Activated CD4-positive, CD25-positive, alpha-beta regulatory T cell treated with anti-CD3 and anti-CD28 coated beads, Interleukin-2, amount 50 U/mL, for 16 hours (primary cell): ENCODE measurements around the gene SIPA1.
A peak's percentile ranks its signal among the peaks of the same experiment; 100 is the strongest.
"Not testable (repeated sequence)": the region's sequence is repeated elsewhere in the genome, so short reads cannot be mapped to it uniquely, and the experiment has no call there.

Experiments used
- DNase-seq: peaks from one replicate; pipeline ENCODE4 v3.0.0-alpha.2; 2020; ENCODE audit warnings: low read depth, low spot score

SIPA1 gene

DNA sequence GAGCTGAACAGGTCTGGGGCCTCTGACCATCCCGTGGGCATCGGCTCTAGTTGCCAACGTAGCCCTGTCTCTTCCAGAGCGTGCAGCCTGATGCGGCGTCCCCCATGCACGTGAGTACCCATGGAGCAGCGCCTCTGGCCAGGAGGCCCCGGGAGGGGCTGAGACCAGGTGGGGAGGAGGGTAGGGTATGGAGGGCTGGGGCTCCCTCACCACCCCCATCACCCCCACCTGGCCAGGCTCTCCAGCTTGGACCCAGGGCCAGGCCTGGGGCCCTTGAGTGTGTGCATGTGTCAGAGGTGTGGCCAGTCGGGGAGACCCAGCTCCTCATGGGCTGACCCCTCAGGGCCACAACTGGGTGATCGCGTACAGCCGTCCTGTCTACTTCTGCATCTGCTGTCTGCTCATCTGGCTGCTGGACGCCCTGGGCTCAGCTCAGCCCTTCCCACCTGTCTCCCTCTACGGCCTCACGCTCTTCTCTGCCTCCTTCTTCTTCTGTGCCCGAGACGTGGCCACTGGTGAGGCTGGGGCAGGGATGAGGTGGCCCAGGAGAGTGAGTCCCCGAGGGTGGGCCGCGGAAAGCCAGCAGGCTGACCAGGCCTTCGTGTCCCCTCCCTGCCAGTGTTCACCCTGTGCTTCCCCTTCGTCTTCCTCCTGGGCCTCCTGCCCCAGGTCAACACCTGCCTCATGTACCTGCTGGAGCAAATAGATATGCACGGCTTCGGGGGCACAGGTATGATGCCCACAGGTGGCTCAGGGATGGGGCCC, 13.9 kb upstream of the SIPA1 start:
- no peak for DNase-seq

DNA sequence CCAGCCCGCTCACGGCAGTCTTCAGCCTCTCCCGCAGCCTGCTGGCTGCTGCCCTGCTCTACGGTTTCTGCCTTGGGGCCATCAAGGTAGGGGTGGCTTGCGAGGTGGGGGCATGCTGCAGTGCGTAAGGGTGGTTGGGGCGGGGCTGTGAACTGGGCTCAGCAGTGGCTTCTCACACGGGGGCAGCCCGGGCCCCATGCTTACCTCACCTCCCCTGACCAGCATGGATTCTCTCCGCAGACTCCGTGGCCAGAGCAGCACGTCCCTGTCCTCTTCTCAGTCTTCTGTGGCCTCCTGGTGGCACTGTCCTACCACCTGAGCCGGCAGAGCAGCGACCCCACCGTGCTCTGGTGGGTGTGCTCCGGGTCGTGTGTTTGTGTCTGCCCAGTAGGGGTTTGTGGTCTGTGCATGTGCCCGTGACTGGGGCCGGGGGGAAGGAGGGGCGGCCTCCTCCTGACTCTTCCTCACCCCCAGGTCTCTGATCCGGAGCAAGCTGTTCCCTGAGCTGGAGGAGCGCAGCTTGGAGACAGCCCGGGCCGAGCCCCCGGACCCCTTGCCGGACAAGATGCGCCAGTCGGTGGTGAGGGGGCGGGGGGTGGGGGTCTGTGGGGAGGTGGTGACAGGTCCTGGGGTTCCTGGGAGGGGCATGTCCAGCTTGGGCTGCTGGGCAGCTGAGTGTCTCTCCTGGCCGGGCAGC, 12.8 kb upstream of the SIPA1 start:
- no peak for DNase-seq

DNA sequence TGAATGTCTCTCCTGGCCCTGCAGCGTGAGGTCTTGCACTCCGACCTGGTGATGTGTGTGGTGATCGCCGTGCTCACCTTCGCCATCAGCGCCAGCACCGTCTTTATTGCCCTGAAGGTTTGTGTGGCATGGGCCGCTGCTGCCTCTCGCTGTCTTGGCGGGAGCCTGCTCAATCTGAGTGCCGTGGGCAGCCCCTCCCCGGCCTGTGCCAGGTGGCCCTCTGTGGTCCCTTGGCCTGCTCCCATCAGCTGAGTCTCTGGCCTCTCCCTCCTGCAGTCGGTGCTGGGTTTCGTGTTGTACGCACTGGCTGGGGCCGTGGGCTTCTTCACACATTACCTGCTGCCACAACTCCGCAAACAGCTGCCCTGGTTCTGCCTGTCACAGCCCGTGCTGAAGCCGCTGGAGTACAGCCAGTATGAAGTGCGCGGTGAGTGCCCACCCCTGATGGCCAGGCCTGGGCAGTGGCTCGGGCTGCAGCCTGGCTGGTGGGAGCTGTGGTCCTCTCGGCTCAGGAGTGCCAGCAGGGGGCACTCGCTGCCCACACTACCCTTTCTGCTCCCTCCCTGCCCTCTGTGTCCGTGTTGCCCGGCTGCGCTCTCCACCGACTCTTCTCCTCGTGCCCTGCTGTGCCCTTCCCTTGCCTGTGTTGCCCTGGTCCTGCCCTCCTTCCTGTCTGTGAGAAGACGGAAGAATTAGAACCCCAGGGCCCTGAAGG, 12.1 kb upstream of the SIPA1 start:
- no peak for DNase-seq

DNA sequence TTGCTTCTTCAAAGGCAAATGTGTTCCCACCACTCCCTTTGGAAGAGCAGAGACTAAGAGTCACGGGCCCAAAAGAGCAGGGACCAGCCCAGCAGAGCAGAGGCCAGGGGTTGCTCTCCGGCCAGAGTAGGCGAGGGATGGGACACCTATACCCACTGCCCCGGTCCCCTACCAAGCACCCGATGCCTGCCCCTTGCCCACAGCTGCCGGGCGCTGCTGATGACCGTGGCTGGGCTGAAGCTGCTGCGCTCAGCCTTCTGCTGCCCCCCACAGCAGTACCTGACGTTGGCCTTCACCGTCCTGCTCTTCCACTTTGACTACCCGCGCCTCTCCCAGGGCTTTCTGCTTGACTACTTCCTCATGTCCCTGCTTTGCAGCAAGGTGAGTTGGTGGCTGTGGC, 10.7 kb upstream of the SIPA1 start:
- DNase-seq, result no peak

DNA sequence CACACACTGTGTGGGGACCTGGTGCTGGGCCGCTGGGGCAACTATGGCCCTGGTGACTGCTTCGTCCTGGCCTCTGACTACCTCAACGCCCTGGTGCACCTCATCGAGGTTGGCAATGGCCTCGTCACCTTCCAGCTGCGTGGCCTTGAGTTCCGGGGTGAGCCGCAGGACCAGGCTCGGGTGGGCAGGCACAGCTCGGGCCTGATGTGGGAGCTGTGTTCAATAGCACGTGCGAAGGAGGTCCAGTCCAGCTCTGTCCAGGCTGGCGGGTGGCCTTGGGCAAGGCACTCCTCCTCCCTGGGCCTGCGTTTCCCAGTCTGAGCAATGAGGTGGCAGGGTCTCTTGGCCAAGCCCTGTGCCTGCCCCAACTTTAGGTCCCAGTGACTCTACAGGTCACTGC, 8.3 kb upstream of the SIPA1 start:
- DNase-seq, result no peak

DNA sequence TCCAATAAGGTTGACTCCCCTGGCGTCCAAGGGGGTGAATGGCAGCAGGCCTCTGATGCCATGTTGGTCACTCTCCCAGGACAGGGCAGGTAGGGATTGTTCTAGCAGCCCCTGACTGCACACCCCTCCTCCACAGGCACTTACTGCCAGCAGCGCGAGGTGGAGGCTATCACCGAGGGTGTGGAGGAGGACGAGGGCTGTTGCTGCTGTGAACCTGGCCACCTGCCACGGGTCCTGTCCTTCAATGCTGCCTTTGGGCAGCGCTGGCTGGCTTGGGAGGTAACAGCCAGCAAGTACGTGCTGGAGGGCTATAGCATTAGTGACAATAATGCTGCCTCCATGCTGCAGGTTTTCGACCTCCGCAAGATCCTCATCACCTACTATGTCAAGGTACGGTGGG, 7.7 kb upstream of the SIPA1 start:
- DNase-seq, result no peak

DNA sequence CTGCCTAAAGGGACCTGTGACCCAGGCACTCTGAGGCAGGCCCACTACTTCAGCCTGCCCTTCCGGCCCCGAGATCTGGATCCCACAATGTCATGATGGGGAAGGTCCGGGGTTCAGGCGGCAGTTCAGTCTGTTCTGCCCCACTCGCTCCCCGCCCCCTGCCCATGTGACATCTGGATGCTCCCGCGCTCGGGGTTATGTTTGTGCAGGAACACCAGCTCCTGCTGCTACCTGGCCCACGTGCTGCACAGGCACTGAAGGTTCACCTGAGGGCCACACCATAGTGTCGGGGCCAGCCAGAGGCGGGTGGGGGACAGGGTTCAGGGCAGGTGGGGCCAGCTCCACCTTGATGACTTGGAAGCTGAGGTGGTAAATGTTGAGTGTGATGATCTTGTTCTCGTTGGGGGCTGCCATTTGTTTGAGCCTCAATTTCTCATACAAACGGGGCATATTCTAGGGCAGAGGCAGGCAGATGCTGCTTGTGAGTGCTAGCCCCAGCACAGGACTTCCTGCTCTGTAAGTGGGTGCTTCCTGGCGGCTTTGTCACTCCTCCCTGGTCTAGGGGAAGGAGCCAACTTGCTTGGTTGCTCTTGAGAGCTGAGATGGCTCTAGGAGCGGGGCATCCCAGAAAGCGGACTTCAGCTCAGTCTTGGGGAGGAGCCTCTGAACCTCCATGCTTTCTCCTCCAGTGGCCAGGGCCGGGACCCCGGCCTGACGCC, 4.4 kb upstream of the SIPA1 start:
- DNase-seq, result no peak

DNA sequence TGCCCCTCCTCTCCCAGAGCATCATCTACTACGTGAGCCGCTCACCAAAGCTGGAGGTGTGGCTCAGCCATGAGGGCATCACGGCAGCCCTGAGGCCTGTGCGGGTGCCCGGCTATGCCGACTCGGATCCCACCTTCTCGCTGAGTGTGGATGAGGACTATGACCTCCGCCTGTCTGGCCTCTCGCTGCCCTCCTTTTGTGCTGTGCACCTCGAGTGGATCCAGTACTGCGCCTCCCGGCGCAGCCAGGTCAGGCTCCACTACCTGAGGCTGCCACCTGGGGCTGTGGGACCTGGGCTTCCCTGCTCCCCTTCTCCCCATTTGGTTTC, 3.8 kb upstream of the SIPA1 start:
- DNase-seq, result no peak

DNA sequence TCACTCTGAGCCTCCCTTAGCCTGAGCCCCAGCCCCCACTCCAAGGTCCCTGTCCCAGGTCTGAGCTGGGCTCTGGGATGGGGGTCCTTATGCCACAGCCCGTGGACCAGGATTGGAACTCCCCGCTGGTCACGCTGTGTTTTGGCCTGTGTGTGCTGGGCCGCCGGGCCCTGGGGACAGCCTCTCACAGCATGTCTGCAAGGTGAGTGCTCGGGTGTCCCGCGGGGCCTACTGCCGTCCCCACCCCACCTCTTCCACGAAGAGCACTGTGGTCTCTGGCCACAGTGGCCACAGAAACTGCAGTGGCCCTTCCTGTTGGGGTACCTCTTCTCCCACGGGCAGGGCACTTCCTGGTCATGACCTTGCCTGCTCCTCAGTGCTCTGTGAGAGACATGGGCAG, 3.5 kb upstream of the SIPA1 start:
- no peak for DNase-seq

DNA sequence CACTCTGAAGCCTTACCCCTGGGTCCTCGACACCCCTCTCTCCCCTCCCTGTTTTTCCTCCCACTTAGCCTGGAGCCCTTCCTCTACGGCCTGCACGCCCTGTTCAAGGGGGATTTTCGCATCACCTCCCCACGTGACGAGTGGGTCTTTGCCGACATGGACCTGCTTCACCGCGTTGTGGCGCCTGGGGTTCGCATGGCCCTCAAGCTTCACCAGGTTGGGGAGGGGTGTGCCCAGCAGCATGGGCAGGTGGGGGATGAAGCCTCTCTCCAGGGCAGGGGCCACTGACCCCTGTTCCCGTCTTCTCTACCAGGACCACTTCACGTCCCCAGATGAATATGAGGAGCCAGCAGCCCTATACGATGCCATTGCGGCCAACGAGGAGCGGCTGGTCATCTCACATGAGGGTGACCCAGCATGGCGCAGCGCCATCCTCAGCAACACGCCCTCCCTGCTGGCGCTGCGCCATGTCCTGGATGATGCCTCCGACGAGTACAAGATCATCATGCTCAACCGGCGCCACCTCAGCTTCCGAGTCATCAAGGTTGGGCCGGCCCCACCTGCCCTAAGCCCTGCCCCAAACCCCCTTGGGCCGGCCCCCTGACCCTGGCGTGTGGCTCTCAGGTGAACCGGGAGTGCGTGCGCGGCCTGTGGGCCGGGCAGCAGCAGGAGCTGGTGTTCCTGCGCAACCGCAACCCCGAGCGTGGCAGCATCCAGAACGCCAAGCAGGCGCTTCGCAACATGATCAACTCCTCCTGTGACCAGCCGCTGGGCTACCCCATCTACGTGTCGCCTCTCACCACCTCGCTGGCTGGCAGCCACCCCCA, 2.8 kb upstream of the SIPA1 start:
- no peak for DNase-seq

DNA sequence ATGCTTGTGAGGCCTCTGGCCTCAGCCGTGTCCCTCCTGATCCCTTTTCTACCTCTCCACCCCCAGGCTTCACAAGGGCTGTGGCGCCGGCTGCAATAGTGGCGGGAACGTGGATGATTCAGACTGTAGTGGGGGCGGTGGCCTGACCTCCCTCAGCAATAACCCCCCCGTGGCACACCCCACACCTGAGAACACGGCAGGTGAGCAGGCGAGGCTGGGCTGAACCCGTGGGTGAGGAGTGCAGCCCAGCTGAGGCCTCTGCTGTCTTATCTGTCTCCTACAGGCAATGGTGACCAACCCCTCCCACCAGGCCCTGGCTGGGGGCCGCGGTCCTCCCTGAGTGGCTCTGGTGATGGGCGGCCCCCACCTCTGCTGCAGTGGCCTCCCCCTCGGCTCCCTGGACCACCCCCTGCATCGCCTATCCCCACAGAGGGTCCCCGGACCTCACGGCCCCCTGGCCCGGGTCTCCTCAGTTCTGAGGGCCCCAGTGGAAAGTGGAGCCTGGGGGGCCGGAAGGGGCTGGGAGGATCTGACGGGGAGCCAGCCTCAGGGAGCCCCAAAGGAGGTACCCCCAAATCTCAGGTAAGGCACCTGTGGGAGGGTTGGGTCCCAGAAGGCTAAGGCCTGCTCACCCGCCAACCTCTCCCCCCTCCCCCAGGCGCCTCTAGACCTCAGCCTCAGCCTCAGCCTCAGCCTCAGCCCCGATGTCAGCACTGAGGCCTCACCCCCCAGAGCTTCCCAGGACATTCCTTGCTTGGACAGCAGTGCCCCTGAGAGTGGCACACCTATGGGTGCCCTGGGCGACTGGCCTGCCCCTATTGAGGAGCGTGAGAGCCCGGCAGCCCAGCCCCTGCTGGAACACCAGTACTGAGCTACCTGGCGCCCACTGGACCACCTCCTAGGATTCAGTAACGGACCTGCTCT, 1.5 kb upstream of the SIPA1 start:
- DNase-seq, result no peak

DNA sequence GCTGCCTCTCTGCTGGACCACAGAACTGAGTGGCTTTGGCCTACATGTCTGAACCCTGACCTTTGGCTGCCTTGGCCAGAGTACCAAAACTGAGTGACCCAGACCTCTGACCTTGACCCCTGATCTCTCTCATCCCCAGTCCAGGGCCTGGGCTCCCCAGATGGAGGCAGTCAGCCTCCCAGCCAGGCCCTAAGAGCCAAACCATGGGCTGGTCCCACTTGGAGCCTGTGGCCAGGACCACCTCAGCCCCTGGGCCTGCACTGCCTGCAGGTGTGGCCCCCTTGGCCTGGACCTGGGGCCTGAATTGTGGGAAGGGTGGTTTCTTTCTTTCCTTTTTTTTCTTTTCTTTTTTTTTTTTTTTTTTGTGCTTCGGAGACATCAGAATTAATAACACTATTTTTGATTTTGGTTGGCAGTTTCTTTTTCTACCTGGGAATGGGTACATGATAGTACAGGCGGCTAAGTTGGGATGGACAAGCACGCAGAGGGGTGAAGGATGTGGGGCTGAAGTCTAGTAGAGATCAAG, 806 bp upstream of the SIPA1 start:
- no peak for DNase-seq

DNA sequence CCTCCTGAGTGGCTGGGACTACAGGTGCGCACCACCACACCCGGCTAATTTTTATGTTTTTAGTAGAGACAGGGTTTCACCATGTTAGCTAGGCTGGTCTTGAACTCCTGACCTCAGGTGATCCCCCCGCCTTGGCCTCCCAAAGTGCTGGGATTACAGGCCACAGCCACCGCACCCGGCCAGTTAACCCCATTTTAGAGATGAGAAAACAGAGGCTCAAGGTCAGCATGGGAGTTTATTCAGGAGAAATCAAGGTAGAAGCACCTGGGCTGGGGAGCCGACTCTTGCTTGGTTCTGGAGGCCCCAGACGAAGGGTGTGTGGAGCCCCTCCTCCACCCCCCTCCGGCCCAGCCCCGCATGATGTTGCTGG, 1.3 kb downstream of the SIPA1 start:
- not testable (repeated sequence) for DNase-seq

DNA sequence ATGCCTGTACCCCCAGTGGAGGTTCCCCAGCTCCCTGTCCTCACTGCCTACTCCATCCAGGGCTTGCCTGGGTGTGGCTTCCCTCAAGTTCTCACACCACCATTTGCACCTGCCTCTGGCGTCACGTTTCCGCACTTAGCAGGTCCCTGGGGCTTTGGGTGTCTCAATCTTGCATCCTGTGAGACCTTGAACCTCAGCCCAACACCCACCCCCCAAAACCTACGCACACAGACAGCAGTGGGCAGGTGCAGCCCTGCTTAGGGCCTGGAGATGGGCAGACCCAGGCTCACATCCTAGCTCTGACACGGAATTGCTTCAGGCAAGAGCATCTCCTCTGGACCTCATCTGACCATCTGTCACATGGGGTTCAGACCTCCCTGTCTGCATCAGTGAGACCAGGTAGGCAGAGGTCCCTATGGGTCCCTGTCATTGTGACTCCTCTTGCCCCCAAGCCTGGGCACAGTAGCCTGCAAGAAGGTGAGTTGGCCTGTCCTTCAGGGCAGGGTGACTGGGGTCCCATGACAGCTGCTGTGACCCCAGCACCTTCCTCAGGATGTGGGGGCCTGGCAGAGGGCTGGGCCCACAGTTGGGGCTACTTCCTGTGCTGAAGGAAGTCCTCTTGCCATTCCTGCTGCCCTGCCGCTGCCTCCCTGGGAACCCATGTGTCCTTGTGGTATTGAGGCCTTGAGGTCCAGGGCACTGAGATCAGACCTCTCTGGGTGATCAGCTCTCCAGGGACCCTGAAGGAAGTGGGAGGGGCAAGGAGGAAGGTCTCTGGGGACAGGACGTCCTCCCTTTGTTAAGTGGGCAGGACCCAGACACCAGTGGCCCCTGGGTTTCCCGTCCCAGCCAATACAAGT, 2.0 kb downstream of the SIPA1 start:
- peak; percentile 43 for DNase-seq

DNA sequence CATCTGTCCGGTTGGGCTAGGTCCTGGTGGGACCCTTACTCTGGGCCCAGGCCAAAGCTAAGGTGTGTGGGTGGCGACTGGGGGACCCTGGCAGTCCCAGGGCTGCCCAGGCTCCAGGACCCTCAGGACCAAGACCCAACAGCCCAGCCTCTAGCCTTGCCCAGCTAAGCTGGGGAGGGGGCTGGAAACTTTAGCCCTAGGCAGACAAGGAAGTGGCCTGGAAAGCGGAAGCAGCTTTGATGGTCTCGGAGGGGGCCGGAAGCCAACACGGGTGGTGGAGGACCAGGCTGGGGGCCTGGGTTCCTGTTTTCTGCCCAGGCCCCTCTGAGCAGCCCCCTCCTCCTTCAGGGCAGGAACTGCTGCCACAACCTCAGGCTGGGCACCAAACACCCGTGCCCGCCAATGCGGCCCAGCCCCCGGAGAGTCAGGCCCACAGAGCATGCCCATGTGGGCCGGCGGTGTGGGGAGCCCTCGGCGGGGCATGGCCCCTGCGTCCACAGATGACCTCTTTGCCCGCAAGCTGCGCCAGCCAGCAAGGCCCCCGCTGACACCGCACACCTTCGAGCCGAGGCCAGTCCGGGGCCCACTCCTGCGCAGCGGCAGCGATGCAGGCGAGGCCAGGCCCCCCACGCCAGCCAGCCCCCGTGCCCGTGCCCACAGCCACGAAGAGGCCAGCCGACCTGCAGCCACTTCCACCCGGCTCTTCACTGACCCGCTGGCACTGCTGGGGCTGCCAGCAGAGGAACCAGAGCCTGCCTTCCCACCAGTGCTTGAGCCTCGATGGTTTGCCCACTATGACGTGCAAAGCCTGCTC, 2.8 kb downstream of the SIPA1 start:
- DNase-seq, result no peak

DNA sequence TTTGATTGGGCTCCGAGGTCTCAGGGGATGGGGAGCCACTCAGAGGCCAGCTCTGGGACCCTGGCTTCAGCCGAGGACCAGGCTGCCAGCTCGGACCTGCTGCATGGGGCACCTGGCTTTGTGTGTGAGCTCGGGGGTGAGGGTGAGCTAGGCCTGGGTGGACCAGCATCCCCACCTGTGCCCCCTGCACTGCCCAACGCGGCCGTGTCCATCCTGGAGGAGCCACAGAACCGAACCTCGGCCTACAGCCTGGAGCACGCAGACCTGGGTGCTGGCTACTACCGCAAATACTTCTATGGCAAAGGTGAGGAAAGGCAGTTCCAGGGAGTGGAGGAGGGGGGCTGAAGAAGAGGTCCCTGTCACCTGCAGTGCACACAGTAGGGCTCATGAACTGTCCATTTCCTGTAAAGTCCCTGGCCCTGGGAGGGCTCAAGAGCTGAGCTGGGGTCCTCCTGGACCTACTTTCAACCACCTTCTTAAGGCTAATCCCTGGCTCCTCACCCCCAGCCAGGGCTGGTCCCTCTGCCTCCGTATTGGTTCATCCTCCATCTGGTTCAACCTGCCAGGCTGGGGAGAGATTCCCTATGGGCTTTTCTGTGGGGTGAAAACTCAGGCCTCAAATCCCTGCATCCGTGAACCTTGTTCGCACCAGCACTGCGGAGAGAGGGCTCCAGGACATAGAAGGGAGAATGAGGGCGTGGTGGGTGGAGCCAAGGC, 3.6 kb downstream of the SIPA1 start:
- no peak for DNase-seq

DNA sequence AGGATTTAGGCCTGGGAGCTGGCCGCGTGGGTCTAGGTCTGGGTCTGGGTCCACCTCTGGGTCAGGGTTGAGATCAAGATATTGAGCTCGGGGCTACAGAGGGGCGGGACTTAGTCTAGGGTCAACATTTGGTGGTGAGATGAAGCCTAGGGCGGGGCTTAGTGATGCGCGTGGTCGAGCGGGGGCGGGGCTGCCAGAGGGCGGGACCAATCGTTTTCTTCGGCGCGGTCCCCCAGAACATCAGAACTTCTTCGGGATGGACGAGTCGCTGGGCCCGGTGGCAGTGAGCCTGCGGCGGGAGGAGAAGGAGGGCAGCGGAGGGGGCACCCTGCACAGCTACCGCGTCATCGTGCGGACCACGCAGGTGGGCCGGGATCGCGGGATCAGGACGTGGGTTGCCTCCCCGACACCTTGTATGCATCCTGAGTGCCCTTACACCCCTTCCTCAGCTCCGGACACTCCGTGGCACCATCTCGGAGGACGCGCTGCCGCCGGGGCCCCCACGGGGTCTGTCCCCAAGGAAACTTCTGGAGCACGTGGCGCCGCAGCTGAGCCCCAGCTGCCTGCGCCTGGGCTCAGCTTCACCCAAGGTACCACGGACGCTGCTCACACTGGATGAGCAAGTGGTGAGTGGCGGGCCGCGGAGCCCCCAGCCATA, 4.2 kb downstream of the SIPA1 start:
- no peak for DNase-seq
